CD4-positive, alpha-beta T cell treated with Interleukin-10 for 1 hour (primary cell): ENCODE data around the gene ABCF1.

Experiments used
- DNase-seq: peaks from one replicate; pipeline ENCODE4 v3.0.0-alpha.2; 2020

Gene ABCF1

GRCh38 chr6:30640481-30640880 lies 69.2 kb downstream of the ABCF1 start:
- no peak for DNase-seq

- no peak for DNase-seq
These were observed 69.8 kb downstream of the ABCF1 start for GRCh38 chr6:30641048-30641447.
